ENCODE data around the gene WFIKKN1. TPM values are rescaled to one million over a fixed set of nuclear protein-coding genes. Genes with fewer than 3 reads are reported as not detected.

Gene WFIKKN1
- total and polyA plus RNA-seq, 2 of the 4 experiments (the other 2 are of a cell fraction) = 0.10 TPM; not detected in 1

DNA sequence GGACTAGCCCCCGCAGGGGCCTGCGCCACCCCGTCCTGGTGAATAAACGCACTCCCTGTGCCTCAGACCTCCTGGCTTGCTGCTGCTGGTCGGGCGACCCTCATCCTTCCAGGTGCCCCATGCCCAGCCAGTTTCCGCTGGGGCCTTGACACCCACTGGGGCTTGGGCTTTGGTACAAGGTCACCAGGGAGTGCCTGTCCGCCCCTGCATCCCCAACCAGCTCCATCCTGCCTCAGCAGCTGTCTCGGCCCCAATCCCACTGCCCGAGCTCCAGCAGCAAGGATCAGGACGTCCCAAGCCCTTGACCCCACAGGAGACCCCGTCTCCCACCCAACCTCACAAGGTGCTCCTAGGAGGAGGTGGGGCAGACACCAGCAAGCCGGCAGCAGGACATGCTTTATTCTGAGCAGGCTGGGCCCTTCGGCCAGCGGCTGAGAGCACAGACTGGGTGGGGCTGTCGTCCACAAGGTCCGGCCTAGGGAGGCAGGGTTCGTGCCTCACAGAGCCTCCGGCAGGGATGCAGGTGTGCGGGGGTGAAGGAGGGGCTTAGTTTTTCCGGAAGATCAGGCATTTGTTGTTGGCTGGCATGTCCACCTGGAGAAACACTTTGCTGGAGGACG lies 3.4 kb downstream of the WFIKKN1 start:
- Histone ChIP-seq H2BK5ac (ENCODE audit: low read depth, low read length, poor library complexity, severe bottlenecking) (no peak overlapping the region), H2BK20ac (ENCODE audit: low read depth, low read length) (no peak overlapping the region), H4K20me1 (ENCODE audit: insufficient read depth, low read length) (peaks cover 4% of the 10 kb centered on the region), H3K18ac (ENCODE audit: low read depth, low read length) (no peak overlapping the region), H2AK5ac (ENCODE audit: low read depth, low read length) (no peak overlapping the region), H3K36me3 (ENCODE audit: control insufficient read depth, insufficient read depth, low read length) (peaks cover 12% of the 10 kb centered on the region; the same call in 1 of the 2 replicates), H3K4me1 (ENCODE audit: control insufficient read depth, insufficient read depth, low read length) (peaks cover 25% of the 10 kb centered on the region), H3K4me2 (ENCODE audit: low read depth, low read length) (no peak overlapping the region), H3K27me3 (ENCODE audit: control insufficient read depth, insufficient read depth, low read length) (no peaks in the 10 kb centered on the region), H3K79me1 (ENCODE audit: low read depth in 1 of 2, low read length in 2 of 2) (peaks cover 0 to 17% of the 10 kb centered on the region in 2 experiments; a peak in 2 of 4 replicates), H2BK15ac (ENCODE audit: low read depth, low read length) (no peak overlapping the region), H3K27ac (ENCODE audit: insufficient read depth, low read length) (no peak overlapping the region), H3K9me3 (ENCODE audit: control insufficient read depth, insufficient read depth, low read length) (no peaks in the 10 kb centered on the region), H4K91ac (ENCODE audit: insufficient read depth, low read depth, low read length) (no peak overlapping the region), H3K23ac (ENCODE audit: low read depth, low read length) (no peak overlapping the region), H3K9ac (ENCODE audit: low read depth, low read length) (no peak overlapping the region), H3K56ac (ENCODE audit: extremely low read depth, insufficient read depth, low read length) (no peak overlapping the region), H2AFZ (replicated peaks; ENCODE audit: low read length, poor library complexity) (peak overlapping the region; percentile 5), H3K9me1 (ENCODE audit: insufficient read depth, low read length) (peaks cover 8% of the 10 kb centered on the region; the same call in 1 of the 2 replicates), H3K4me3 (ENCODE audit: insufficient read depth, low read depth, low read length) (no peak overlapping the region), H3K4ac (ENCODE audit: low read depth, low read length) (no peak overlapping the region), H2AK9ac (replicated peaks; ENCODE audit: low read depth, low read length, poor library complexity) (peak overlapping the region; percentile 50), H2BK120ac (ENCODE audit: low read depth, low read length) (no peak overlapping the region), H4K5ac (ENCODE audit: low read depth, low read length) (no peak overlapping the region), H4K8ac (ENCODE audit: low read depth in 2 of 2, low read length in 2 of 2) (no peak overlapping the region), H3K14ac (replicated peaks; ENCODE audit: low read depth, low read length) (no peak overlapping the region)
- ATAC-seq (ENCODE audit: low read depth) (no peak), DNase-seq (no peak)
- ChIA-PET CTCF (no interaction called here), POLR2A (ENCODE audit: unreplicated experiment) (no interaction called here)
- dilution Hi-C loops (cut with HindIII; ENCODE audit: low sequenced_read_pairs, unreplicated experiment) = no loop called here
- 97% methylated on average over 6 of the region's 22 CpGs; no CpG with 5 or more reads in 1 of the 2 experiments for WGBS, 2 experiments (ENCODE audit: extremely low coverage in 2 of 2, insufficient read length in 1 of 2)
- in situ Hi-C loops (cut with MboI; ENCODE audit: low sequenced_read_pairs) = no loop called here
- intact Hi-C loops (cut with micrococcal nuclease) = no loop called here
- TF ChIP-seq RAD21 (IDR thresholded peaks at IDR 0.05; ENCODE audit: low read length) = no peak
- no peak for TF ChIP-seq SMC3 (IDR thresholded peaks at IDR 0.05; ENCODE audit: low read depth, low read length)
- no peak for TF ChIP-seq FOS (IDR thresholded peaks at IDR 0.05; ENCODE audit: low read depth, low read length)
- TF ChIP-seq, protein P1, sequence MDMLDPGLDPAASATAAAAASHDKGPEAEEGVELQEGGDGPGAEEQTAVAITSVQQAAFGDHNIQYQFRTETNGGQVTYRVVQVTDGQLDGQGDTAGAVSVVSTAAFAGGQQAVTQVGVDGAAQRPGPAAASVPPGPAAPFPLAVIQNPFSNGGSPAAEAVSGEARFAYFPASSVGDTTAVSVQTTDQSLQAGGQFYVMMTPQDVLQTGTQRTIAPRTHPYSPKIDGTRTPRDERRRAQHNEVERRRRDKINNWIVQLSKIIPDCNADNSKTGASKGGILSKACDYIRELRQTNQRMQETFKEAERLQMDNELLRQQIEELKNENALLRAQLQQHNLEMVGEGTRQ (IDR thresholded peaks at IDR 0.05; ENCODE audit: low read depth, low read length) = no peak
- TF ChIP-seq POLR2A (IDR thresholded peaks at IDR 0.05; ENCODE audit: low read depth, low read length) = no peak
- no TSS peak for BruUV-seq (replicated peaks)
